Keratinocyte (primary cell): ENCODE results near the gene LTBP3.

Source experiments
- EZH2 ChIP-seq: IDR thresholded peaks from one replicate; pipeline ENCODE4 v1.6.1; 2012; ENCODE audit warnings: inconsistent platforms, mild to moderate bottlenecking, low read length, moderate library complexity
- TF ChIP-seq, protein P1 (sequence below), 3 experiments: IDR thresholded peaks in 1 of 3; conservative IDR thresholded peaks in 1 of 3; optimal IDR thresholded peaks in 1 of 3; 2 replicates in 2 of 3; 3 replicates in 1 of 3; pipeline versions ENCODE3 to v1.5.1; 2011; ENCODE audit warnings: low read length in 3 of 3, mild to moderate bottlenecking in 3 of 3, moderate library complexity in 2 of 3, control low read depth in 1 of 3, inconsistent platforms in 1 of 3; ENCODE audit not compliant: insufficient read depth in 2 of 3; ENCODE audit errors: extremely low read depth in 1 of 3

DNA sequence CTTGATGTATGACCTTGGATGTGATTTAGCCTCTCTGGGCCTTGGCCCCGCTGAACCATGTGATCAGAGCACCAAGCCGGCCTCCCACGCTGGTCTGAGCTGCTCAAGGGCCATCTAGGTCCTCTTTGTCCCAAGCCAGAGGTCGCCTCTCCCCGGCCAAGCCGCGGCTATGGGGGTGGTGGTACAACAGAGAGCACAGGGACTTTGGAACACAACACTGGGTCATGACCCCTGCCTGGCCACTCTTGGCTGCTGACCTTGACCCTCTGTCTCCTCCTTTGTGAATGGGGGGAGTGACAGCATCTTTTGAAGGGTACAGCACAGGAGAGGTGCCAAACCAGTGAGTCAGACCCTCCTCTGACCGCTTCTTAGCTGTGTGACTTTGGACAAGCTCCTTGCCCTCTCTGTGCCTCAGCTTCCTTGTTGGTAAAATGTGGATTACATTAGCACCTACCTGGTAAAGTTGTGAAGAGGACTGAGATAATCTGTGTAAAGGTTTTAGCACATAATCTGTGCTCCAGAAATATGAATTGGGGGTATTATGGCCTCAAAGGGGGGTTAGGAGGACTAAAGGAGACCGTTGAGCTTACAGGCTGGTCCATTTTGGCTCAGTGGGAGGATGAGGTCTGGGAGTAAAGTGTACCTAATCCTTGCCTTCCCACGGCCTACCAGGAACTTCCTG lies 28.5 kb downstream of the LTBP3 start:
- TF ChIP-seq, protein P1, sequence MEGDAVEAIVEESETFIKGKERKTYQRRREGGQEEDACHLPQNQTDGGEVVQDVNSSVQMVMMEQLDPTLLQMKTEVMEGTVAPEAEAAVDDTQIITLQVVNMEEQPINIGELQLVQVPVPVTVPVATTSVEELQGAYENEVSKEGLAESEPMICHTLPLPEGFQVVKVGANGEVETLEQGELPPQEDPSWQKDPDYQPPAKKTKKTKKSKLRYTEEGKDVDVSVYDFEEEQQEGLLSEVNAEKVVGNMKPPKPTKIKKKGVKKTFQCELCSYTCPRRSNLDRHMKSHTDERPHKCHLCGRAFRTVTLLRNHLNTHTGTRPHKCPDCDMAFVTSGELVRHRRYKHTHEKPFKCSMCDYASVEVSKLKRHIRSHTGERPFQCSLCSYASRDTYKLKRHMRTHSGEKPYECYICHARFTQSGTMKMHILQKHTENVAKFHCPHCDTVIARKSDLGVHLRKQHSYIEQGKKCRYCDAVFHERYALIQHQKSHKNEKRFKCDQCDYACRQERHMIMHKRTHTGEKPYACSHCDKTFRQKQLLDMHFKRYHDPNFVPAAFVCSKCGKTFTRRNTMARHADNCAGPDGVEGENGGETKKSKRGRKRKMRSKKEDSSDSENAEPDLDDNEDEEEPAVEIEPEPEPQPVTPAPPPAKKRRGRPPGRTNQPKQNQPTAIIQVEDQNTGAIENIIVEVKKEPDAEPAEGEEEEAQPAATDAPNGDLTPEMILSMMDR (optimal IDR thresholded peaks at IDR 0.05 in 1 of 3, IDR thresholded peaks at IDR 0.05 in 1 of 3, conservative IDR thresholded peaks at IDR 0.05 in 1 of 3; ENCODE audit: extremely low read depth in 1 of 3, insufficient read depth in 2 of 3, low read length in 3 of 3) = no peak
- TF ChIP-seq EZH2 = no peak
